ENCODE data around the gene ZMIZ1. TPM values are rescaled to one million over a fixed set of nuclear protein-coding genes. Genes with fewer than 3 reads are reported as not detected.

The ZMIZ1 gene
- total RNA-seq, 2 experiments from 2014 or later = 27.3 to 28.2 TPM

DNA sequence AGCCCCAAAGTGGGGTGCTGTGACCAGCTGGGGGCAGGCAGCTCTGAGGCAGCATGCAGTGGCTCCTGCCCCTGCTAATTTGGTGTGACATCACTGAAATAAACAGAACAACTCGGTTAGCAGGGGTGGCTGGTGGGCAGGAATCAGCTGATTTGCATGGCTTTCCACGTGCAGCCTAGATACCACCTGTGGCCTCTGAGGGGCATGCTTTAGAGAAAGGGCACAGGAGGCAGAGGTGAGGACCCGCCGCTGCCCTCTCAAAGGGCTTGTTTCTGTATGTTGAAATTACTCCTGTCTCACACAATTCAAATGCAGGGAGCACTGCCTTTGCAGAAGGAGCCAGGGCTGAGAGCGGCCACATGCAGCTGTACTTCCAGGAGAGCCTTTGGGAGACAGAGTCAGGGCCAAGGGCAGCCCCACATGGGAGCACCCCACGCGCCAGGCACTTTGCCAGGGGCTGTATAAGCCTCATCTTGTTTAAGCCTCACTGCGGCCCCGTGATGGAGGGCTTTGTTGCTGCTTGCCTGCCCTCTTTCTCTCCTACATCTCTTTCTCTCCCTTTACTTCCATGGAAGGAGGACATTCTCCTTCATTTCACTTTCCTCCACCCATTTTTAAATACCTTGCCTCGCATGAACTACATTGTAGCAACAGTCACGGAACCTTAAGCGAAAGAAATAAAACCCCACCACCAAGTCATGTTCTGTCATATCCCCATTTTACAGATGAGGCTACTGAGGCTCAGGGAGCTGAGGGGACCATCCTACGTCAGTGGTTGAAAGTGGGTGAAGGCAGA, 137.7 kb downstream of the ZMIZ1 start:
- Mint-ChIP-seq H3K4me3 (no peak overlapping the region), H3K9me3 (no peaks in the 10 kb centered on the region), H3K36me3 (peaks cover 4% of the 10 kb centered on the region), H3K27me3 (no peaks in the 10 kb centered on the region), H3K27ac (no peak overlapping the region), H3K4me1 (peaks cover 3% of the 10 kb centered on the region)
- no peak for DNase-seq

DNA sequence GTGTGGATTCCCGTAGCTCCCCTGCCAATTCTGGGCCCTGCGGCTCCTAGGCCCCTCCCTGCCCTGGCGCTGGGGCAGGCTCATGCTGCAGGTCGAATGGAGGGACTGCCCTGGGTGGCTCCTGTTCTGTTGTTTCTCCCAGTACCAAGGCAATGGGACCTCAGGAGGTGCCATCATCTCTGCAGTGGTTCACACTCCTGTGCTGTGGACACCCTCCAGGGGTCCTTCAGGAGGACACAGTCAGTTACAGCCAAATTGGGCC, 138.3 kb downstream of the ZMIZ1 start:
- peaks cover 3% of the 10 kb centered on the region for H3K4me1 Mint-ChIP-seq
- no peak overlapping the region for H3K4me3 Mint-ChIP-seq
- H3K27me3 Mint-ChIP-seq = no peaks in the 10 kb centered on the region
- DNase-seq = no peak
- H3K9me3 Mint-ChIP-seq = no peaks in the 10 kb centered on the region
- no peak overlapping the region for H3K27ac Mint-ChIP-seq
- peaks cover 4% of the 10 kb centered on the region for H3K36me3 Mint-ChIP-seq

DNA sequence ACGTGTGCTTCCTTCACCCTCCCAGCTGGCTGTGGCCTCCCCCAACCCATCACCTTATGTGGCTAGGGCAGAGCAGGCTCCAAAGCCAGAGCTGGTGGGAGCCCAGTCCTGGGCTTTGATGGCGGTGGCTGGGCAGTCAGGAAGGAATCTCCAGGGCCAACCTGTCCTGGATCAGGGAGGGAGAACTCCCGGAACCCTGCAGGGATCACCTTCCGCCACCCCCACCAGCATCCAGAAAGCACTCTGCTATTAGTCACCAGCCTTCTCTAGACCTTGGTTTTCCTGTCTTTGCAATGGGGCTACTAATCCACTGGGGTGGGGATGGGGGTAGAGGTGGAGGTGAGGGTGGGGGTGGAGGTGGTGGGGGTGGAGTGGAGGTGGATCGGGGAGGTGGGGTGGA, 139.0 kb downstream of the ZMIZ1 start:
- H3K36me3 Mint-ChIP-seq = peaks cover 4% of the 10 kb centered on the region
- no peak overlapping the region for H3K27ac Mint-ChIP-seq
- peaks cover 3% of the 10 kb centered on the region for H3K4me1 Mint-ChIP-seq
- no peaks in the 10 kb centered on the region for H3K27me3 Mint-ChIP-seq
- DNase-seq = no peak
- no peak overlapping the region for H3K4me3 Mint-ChIP-seq
- no peaks in the 10 kb centered on the region for H3K9me3 Mint-ChIP-seq

DNA sequence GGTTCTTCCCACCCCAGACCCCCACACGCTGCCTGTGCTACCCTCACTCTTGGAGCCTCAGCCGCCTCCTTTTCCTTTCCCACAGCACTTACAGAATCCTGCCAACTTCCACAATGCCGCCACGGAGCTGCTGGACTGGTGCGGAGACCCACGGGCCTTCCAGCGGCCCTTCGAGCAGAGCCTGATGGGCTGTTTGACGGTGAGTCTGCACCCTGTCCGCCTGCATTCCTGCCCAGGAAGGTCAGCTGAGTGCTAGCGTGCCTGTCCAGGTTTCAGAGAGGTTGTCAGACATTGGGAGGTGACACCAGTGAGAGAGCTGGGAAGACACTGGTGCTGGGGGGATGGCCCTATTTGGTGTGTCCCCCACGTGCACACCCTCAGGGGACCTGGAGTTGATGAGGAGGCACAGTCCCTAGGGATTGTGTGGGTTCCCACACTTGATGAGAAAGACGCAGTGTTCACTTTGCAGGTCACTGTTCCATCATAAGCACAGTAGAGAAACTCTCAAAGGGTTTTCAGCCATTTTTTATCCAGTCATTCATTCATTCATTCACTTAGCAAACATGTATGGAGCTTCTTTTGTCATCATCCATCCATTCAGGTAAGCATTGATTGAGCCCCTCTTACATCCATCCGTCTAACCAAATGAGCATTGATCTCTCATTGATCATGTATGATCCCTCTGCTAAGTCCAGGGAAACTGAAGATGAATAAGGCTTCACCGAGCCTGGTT, 139.7 kb downstream of the ZMIZ1 start:
- no peak overlapping the region for H3K27ac Mint-ChIP-seq
- peaks cover 2% of the 10 kb centered on the region for H3K4me1 Mint-ChIP-seq
- no peak overlapping the region for H3K4me3 Mint-ChIP-seq
- no peak for DNase-seq
- H3K27me3 Mint-ChIP-seq = no peaks in the 10 kb centered on the region
- H3K36me3 Mint-ChIP-seq = peaks cover 2% of the 10 kb centered on the region
- no peaks in the 10 kb centered on the region for H3K9me3 Mint-ChIP-seq

DNA sequence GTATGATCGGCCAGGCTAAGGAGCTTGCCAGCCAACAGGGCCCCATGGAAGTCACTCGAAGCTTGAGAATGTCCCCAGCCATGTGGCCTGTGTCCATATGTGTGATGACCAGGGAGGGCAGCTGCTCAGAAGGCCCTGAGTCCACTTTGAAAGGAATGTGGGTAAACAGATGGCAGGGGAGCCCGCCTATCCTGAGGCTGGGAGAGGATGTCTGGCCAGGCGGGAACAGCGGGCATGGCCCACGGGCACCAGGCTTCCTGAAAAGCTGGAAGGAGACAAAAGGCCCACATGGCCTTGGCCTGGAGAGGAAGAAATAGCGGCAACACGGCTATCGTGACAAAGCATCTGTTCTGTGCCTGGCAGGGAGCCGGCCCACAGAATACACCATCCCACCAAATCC, 140.6 kb downstream of the ZMIZ1 start:
- Mint-ChIP-seq H3K9me3 (no peaks in the 10 kb centered on the region), H3K27ac (no peak overlapping the region), H3K4me1 (no peaks in the 10 kb centered on the region), H3K4me3 (no peak overlapping the region), H3K27me3 (no peaks in the 10 kb centered on the region), H3K36me3 (no peaks in the 10 kb centered on the region)
- DNase-seq = no peak

DNA sequence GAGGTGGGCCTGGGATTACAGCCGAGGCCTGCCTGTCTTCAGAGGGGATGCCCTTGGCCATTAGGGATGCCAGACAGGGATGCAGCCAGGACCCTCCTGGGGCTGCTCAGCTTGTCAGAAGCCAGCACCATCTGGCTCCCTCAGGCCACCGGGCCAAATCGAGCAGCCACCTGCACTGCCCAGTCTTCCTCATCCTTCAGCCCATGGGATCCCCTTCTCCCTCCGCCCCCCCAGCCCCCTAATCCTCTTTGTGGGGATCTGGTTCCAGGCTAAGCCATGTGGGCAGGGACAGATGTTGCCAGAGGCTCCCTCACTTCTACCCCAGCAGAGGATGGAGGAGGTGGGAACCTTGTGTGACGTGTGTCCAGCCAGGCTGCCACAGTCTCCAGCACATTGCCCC, 141.1 kb downstream of the ZMIZ1 start:
- H3K4me1 Mint-ChIP-seq = no peaks in the 10 kb centered on the region
- no peak overlapping the region for H3K4me3 Mint-ChIP-seq

DNA sequence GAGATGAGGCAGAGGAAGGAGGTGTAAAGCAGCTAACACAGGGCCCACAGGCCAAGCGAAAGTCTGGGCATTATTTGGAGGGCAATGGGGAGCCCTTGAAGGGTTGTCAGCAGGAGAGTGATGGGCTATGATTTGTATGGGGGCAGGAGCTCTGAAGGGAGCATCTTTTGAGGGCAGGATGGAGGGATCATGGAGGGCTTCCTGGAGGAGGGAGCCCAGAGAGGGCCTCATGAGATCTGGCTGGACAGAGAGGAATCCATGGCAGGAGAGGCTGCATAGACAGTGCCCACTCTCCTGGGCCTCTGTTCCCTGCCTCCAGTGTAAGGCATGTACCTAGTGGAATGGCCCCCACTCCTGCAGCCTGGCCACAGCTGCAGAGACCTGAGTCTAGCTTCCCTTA, 141.9 kb downstream of the ZMIZ1 start:
- Mint-ChIP-seq H3K9me3 (no peaks in the 10 kb centered on the region), H3K4me1 (no peaks in the 10 kb centered on the region), H3K4me3 (no peak overlapping the region), H3K27ac (no peak overlapping the region), H3K36me3 (no peaks in the 10 kb centered on the region), H3K27me3 (no peaks in the 10 kb centered on the region)
- no peak for DNase-seq

More for the DNA sequence above, 141.1 kb downstream of the ZMIZ1 start:
- H3K27me3 Mint-ChIP-seq = no peaks in the 10 kb centered on the region
- no peaks in the 10 kb centered on the region for H3K9me3 Mint-ChIP-seq
- DNase-seq = no peak
- H3K27ac Mint-ChIP-seq = no peak overlapping the region
- H3K36me3 Mint-ChIP-seq = no peaks in the 10 kb centered on the region

DNA sequence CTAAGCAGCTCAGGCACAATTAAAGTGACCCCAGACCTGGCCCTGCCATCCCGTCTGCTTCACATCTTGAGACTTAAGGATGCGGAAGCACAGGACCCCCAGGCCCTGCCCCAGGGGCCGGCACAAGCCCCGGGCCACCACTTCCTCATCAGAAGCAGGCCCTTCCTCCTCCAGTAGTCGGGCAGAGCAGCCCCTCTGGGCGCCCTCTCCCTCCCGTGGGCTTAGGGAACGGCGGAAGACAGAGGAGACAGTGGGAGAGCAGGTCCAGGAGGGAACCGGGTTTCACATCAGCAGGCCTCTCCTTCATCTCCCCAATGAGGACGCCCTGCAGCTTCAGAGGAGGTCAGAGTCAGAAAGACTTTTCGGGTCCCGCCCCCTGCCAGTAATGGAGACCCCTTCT, 142.8 kb downstream of the ZMIZ1 start:
- H3K4me3 Mint-ChIP-seq = no peak overlapping the region
- no peaks in the 10 kb centered on the region for H3K36me3 Mint-ChIP-seq
- no peaks in the 10 kb centered on the region for H3K9me3 Mint-ChIP-seq

DNA sequence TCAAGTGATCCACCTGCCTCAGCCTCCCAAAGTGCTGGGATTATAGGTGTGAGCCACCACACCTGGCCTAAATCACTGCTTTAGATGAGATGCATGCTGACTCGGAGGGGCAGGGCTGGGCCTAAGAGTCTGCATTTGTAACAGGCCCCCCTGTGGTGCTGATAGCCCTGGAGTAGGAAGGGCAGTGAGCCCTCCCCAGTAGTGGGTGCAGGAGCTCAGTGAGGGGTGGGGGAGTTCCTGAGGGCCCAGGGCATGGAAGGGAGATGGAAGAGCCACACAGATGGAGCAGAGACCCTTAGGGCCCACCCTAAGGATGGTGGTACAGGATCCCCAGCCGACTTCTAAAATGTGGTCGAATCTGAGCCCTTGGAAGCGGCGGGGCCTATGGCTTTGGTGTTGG, 146.8 kb downstream of the ZMIZ1 start:
- no peak overlapping the region for H3K27ac Mint-ChIP-seq
- H3K4me3 Mint-ChIP-seq = no peak overlapping the region
- H3K36me3 Mint-ChIP-seq = no peaks in the 10 kb centered on the region
- H3K4me1 Mint-ChIP-seq = no peaks in the 10 kb centered on the region
- H3K27me3 Mint-ChIP-seq = no peaks in the 10 kb centered on the region
- H3K9me3 Mint-ChIP-seq = no peaks in the 10 kb centered on the region
- DNase-seq = no peak

More for the DNA sequence above, 142.8 kb downstream of the ZMIZ1 start:
- DNase-seq = no peak
- no peaks in the 10 kb centered on the region for H3K27me3 Mint-ChIP-seq
- no peak overlapping the region for H3K27ac Mint-ChIP-seq
- H3K4me1 Mint-ChIP-seq = no peaks in the 10 kb centered on the region

DNA sequence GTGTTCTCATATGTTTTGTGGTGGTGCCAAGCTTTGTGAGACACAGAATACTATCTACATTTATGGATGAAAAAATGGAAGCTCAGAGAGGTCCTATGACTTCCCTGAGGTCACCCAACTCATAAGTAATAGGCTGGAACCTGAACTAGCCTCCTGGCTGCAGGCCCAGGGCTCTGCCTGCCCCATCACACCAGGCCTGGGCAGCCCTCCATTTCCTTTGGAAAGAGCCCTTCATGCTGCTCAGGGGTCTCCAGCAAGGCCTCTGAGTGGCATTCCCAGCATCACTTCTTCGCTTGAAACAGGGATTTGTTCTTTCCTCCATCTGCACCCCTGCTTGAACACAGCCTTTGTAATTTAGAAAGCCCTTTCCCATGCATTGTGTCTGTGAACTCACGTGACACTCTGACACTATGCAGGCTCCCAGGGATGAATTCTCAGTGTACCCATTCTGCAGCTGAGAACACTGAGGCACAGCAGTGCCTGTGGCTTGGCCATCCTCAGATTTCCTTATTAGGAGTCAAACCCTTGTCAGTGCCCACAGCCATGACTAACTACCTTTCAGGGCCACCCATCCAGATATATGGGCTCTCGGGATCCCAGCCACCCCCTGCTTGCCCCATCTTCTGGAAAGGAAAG, 150.7 kb downstream of the ZMIZ1 start:
- DNase-seq = no peak
- no peaks in the 10 kb centered on the region for H3K27me3 Mint-ChIP-seq
- H3K27ac Mint-ChIP-seq = no peak overlapping the region
- no peaks in the 10 kb centered on the region for H3K4me1 Mint-ChIP-seq
- no peaks in the 10 kb centered on the region for H3K36me3 Mint-ChIP-seq
- H3K9me3 Mint-ChIP-seq = no peaks in the 10 kb centered on the region
- no peak overlapping the region for H3K4me3 Mint-ChIP-seq

DNA sequence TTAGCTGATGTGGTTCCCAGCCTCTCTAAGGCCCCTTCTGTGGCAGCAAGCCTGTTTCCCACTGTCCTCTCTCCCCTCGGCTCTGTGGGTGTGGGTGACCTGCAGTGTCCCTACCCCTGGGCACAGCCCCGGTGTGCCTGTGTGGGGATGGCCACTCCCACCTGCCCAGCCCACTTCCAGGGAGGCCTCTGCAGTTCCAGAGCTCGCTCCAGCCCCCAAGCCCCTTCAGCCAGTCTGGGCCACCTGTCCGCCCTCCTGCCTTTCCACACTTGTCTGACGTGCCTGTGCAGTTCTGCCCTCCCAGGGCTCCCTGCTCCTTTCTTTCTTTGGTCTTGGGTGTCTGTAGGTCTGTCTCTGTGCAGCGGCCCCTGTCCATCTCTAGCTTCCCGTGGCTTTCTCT, 151.5 kb downstream of the ZMIZ1 start:
- no peak overlapping the region for H3K4me3 Mint-ChIP-seq
- H3K4me1 Mint-ChIP-seq = no peaks in the 10 kb centered on the region
- H3K27me3 Mint-ChIP-seq = no peaks in the 10 kb centered on the region
- H3K9me3 Mint-ChIP-seq = no peaks in the 10 kb centered on the region
- no peak overlapping the region for H3K27ac Mint-ChIP-seq
- no peak for DNase-seq
- H3K36me3 Mint-ChIP-seq = no peaks in the 10 kb centered on the region

DNA sequence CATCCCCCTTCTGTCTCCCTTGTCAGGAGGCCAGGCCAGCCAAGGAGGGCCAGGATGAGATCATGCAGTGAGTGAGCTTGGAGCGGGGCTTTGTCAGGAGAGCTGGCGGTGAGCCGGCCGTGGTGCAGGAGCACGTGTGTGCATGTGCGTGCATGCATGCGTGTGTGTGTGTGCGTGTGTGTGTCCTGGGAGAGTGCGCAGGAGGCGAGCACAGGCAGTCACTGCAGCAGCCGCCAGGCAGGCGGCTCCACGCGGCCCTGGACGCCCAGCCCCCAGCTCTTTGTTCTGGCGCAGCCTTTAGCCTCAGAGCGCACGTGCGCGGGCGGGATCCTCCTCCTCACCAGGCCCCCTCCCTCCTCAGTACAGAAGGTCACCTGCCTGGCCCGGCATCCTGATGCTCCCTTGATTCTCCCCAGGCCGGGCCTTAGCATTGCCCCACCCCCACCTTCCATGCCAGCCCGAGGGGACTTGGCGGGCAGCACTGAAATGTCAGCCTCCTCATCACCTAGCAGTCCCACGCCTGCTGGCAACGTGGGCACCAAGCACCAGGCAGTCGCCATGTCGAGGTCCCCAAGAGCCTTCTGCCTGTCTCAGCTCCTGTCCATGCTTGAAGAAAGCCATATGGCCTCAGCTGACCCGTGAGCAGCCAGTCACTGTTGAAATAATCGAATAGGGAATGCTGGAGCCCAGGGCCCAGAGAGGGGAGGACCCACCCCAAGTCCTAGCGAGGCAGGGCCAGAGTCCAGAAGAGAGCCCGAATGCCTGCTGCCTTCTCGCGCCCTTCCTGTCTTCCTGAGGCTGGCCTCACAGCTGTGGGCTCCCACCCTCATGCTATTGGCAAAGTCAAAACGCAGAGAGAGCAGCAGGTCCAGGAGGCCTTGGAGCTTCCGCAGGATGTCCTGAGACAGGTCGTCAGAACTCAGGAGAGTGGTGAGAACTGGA, 152.6 kb downstream of the ZMIZ1 start:
- no peaks in the 10 kb centered on the region for H3K9me3 Mint-ChIP-seq
- no peaks in the 10 kb centered on the region for H3K4me1 Mint-ChIP-seq
- H3K27me3 Mint-ChIP-seq = no peaks in the 10 kb centered on the region
- DNase-seq = no peak
- no peak overlapping the region for H3K27ac Mint-ChIP-seq
- H3K4me3 Mint-ChIP-seq = no peak overlapping the region
- no peaks in the 10 kb centered on the region for H3K36me3 Mint-ChIP-seq

DNA sequence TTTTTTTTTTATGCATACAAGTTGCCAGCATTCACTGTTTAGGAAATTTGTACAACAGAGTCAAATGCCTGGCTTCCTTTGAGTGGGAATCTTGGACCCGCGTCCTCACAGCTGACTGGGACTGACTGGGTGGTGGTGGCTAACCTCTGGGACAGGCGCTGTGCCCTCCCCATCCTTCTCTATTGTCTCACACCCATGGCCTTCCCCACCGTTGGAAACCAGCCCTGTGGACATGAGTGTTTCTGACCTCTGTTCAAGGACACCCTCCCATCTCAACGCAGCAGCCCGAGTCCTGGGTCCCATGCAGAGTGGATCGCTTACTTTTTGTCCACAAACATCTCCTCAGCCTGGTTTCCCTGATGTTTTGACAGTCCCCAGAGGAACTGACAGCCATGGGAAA, 153.4 kb downstream of the ZMIZ1 start:
- no peak for DNase-seq
- Mint-ChIP-seq H3K27ac (no peak overlapping the region), H3K36me3 (no peaks in the 10 kb centered on the region), H3K27me3 (no peaks in the 10 kb centered on the region), H3K4me1 (no peaks in the 10 kb centered on the region), H3K9me3 (no peaks in the 10 kb centered on the region), H3K4me3 (no peak overlapping the region)

DNA sequence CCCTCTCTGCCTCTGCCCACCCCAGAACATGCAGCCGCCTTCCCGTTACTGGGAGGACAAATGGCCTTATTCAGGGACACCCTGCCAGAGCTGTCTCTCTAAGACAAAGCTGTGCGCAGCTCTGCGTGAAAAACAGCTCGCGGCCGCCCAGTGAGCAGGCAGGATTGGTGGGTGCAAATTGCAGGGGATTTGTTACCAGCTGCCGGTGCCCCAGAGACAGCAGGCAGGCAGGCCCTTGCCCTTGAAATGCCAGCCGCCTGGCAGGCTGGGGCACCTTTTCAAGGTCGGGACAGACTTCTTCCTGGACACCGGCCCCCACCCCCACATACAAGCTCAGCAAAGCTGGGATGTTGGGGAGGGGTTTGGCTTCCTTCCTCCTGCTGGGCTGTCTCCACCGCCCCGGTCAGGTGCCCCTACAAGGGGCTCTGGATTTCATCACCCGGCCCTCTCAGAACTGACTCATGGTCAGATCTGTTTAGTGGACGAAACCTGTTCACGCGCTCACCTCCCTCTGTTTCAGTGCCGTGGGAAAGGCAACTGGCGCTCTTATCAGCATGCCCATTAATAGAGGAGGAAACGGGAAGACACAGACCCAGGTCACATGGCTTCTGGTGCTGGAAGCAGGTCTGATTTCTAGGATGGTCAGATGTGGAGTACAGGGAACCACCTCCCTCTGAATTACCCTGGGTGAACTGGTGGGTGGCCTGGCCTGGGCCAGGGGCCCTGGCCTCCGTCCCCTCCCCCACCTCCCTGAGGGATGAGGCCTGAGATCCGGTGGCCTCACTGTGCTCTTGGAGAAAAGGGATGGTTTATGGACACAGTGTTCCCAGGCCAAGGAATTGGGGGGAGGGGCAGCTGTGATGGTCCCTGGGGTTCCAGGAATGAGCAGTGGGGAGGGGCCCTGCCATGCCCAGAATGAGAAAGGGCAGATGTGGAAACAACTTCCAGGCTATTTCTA, 154.6 kb downstream of the ZMIZ1 start:
- Mint-ChIP-seq H3K27ac (no peak overlapping the region), H3K9me3 (no peaks in the 10 kb centered on the region), H3K4me1 (no peaks in the 10 kb centered on the region), H3K36me3 (no peaks in the 10 kb centered on the region), H3K4me3 (no peak overlapping the region), H3K27me3 (no peaks in the 10 kb centered on the region)
- no peak for DNase-seq

Data from activated naive CD8-positive, alpha-beta T cell treated with anti-CD3 and anti-CD28 coated beads for 36 hours (primary cell).